ENCODE results near the gene IRX5.

- TF ChIP-seq CTCF (IDR thresholded peaks at IDR 0.05) (no peak), EP300 (IDR thresholded peaks at IDR 0.05) (no peak), POLR2A (IDR thresholded peaks at IDR 0.05) (no peak)
Observed at GRCh38 chr16:54911079-54911478, 19.6 kb upstream of the IRX5 start.

Measured in gastroesophageal sphincter (tissue), 3 donors.